NCI-H774 (cell line): ENCODE data around the gene MGAT5.

Experiments used
- DNase-seq: peaks from one replicate; lab custom pipeline; 2025; lab: John Stamatoyannopoulos, UW

Gene MGAT5

DNA sequence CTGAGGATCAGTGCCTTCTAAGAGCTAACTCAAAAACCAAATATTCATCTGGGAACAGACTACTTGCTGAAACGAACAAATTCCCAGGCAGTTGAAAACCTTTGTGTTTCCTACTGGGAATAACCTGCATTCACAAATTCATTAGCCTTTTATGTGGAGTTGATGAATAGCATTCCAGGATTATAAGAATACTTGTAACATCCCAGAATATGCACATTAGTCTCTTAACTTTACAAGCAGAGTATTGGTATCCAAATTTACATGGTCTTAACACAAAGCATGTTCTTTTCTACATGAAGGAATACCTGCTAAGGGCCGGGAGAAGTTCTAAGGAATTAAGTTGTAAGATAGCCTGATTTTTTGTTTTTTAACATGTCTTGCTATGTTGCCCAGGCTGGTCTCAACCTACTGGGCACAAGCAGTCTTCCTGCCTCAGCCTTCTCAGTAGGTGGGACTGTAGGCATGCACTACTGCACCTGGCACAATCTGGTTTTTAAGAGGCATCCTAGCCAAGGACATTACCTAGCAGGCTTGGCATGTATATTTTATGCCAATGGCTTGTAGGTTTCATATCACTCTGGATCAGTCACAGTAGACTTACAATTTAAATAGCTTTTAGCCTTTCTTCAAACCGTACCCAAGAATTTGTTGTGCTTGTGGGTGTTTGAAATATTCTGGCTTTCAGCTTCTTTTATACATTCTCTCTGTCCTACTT is 50.7 kb downstream of the MGAT5 start:
- no peak for DNase-seq

DNA sequence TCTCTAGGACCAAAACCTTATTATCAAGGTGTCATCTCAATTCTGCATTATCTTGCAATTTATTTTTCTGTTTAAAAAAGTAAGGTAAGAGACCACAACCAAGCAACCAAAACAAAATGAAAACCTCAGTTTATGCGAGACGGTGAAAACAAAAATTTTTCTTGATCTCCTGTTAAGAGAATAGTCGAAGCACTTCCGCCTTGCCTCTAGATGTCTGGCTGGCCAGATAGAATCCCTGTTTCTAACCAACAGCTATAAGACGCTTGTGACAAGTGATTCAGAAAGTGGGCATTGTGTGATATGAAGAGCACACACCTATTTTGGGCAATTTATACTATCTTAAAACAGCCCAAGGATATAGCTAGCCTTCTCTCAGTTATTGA is 51.2 kb downstream of the MGAT5 start:
- no peak for DNase-seq

DNA sequence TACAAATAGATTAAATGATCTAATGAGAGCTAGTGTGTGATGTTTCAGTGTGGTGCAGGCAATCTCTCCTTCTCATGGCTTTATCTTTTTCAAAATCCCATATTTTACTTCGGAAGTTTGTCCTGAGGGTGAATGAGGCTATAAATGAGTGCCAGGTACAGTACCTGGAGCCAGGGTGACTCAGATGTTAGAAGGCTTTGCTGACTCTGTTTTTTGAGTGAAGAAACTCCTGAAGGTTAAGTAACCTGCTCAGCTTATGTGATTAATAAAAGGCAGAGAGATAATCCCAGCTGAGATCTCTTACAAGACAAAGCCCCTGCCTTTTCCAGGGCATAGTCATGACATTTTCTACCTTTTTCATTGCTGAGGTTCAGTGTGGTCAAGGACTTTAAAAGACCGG is 52.6 kb downstream of the MGAT5 start:
- DNase-seq: no peak

DNA sequence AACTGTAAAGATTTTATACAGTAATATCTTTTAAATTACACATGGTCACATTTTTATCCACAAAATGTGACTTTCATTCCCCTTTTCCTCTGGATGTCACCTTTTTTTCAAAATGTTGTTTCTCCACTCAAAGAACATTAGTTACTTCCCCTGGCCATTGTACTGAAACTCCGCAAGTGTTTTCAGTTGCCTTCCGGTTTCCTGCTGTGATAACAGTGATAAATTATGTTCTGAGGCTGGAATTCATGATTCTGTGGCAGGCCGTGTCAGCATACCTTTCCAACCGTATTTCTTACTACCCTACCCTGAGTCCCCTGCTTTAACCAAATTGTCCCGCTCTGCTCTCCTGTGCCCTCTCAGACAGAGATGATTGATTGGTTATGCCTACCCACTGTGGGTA is 53.5 kb downstream of the MGAT5 start:
- no peak for DNase-seq

DNA sequence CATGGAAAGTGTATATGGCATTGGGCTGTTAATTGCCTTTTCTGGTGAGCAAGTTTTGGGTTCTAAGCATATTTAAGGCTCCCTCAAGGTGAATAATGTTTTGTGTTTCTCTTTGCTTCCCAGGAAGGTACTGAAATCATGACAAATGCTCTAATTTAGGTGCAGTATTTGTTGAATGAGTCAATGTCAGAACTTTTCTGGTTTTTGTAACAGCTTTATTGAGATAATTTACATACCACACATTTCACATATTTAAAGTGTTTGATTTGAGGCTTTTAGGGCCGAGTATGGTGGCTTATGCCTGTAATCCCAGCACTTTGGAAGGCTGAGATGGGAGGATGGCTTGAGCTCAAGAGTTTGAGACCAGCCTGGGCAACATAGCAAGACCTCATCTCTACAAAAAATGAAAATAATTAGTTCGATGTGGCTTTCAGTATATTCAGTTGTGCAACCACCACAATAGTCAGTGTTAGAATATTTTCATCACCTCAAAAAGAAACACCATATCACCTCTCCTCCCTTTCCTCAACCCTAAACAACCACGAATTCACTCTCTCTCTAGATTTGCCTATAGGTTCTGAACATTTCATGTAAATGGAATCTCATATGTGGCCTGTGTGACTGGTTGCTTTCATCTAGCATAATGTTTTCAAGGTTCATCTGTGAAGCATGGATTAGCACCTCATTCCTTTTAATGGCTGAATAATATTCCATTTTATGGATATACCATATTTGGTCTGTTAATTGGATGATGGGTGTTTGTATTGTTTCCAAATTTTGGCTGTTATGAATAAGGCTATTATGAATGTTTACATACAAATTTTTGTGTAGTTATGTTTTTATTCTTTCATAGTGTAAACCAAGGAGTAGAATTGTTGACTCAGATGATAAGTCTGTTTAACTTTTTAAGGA is 54.9 kb downstream of the MGAT5 start:
- no peak for DNase-seq

DNA sequence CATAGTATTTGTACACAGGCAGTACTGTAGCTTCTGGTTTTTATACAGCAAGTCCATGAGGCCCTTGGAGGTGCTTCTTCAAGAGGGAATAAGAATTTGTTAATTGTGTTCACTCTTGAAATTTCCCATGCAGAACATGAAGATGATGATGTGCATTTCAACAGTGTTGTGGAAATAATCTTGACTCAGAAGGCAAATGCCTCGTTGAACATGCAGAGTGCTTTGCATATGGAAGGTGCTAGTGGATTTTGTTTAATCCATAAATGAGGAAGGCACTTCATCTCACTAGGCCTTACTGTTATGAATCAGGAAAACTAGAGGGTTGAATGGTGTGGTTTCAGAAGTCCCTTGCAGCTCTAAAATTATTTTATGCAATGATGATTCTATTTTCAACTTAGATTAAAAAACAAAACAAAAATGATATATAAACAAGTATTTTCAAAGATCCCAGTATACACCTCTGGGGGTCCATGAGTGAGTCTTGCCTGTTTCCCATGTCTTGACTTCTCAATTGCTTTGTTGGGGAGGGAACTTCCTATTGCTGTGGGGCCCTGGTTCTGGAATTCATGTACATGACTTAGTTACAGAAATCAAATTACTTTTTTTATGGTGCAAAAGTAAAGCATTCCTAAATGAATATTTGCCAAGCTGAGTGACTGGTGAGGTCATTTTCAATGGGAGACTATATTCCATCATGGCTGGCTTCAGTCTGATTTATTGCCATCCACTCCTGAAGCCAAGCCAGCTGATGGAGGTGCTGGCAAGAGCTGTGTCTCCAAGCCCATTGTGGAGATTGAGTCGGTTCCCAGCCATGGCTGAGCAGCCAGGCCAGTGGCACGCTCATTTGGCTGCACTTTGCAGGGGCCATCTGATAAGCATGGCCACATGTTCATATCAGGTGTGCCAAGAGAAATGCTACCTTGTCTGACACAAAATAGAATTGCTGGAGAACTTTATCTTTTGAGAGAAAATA is 56.5 kb downstream of the MGAT5 start:
- no peak for DNase-seq

DNA sequence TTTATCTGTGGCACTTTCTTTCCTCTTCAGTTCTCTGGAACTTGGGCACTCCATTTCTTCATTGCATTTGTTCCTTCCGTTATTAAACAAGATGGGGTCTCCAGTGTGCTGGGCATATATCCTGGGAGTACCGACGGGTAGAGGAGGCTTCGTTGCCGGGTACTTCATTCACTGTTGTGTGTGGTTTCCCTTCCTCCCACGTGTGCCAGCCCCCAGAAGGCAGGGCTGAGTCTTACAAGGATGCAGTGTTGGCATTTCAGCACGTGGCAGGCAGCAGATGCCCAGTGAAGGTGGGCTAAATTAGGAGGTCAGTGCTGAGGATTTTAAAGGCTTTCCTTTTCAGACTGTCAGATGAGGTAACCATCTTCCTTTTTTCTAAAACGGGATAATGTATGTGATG is 58.6 kb downstream of the MGAT5 start:
- no peak for DNase-seq

DNA sequence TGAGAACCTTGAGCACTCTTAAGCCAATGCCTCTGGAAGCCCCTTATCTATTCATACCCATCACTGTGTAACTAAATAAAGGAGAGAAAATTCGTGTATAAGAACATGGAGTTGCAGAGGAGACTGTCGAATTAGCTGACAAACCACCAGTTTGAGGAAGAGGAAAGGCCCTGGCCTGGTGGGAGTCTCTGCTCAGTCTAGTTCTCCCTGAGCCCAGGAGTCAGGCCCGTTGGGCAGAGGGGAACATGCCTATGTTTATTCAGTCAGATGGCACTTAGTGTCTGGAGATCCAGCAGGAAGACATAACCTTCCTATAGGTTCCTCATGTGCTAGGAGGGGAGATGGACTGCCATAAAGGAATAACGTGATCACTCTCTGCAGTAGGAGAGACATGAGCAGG is 60.3 kb downstream of the MGAT5 start:
- DNase-seq: no peak

DNA sequence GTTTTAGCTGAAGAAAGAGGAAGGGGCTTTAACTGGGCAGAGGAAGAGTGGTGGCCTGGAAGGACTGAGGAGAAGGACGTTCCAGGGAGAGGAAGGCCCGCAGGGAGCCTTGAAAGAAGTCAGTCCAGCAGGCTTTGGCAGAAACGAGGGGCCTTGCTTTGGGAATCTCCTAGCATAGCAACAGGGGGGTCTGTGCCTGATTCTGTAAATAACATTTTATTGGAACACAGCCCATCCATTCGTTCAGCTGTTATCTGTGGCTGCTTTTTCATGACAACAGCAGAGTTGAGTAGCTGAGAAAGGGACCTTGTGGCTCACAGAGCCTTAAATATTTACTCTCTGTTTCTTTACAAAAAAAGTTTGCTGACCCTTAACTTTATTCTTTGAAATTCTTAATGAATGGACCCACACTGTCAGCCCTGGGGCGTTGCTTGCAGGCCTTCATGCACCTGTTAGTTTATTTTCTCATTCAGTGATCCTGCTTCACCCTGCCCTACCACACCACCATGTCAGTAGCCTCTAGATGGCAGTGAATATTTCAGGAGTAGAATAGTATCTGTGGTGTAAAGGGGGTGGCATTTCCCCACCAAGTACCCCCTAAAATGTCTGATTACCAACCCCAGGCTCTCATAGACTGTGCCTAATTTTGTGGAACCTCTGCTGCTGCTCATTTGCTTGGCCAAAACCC is 61.0 kb downstream of the MGAT5 start:
- no peak for DNase-seq

DNA sequence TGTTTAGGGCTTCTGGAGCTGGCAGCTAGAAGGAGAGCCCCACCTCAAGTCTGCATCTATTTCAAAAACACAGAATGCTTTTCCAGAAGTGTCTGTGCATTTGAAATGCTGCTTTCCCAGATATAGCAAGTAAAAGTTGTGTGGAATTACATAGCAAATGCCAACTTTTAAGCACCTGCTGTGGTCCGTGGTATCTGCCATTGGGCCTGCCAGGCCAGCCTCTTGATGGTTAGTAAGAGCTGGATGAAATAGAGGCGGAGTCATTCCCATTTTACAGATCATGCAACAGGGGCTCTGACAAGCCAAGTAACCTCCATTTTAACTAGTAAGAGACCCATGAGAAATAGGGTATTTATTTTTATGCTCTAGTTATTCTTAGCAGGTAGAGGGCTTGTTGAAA is 61.6 kb downstream of the MGAT5 start:
- no peak for DNase-seq

DNA sequence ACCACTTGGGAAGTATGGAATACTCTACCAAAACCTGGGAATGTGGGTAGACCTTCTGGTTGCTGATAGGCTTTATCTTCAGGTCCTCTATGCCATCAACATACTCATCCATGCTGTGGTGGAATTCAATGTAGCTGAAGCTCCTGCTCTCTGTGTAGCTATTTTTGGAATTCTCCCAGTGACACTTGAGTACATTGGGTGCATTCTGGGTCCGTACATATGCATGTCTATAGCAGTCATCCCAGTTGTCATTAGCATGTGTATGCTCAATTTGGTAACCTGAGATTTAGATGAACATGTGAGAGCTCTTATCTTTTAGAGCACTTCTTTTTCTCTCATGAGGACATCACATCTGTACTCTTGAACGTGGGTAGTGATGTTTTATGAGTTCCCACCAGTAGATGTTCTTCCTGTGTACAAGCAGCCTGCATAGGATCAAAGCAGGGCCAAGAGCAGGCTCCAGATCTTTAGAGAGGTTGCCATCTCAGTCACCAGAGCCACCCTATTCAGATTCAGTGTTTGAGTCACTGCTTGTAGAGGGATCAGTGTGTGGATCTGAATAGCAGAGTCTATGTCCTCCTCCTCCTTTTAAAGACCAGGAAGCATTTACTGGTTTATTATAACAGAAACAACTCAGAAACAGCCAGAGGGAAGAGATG is 65.9 kb downstream of the MGAT5 start:
- DNase-seq: no peak

DNA sequence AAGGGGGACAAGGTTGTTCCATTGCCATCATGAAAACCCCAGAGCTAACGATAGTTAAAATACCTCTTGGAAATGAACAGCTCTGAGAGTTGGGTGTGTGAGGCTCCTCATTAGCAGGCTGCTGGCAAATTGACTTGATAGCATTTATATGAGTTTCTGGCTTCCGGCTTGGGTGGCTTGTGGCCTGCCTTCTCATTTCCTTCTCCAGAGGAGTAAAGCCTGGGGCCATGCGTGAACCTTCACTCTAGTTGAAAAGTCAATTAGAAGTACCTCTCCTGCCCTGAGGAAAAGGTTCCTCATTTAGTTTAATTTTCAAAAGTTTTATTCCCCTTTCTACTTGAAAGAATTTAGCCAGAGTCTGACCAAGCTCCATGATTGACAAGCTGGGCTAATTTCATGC is 67.1 kb downstream of the MGAT5 start:
- DNase-seq: no peak

DNA sequence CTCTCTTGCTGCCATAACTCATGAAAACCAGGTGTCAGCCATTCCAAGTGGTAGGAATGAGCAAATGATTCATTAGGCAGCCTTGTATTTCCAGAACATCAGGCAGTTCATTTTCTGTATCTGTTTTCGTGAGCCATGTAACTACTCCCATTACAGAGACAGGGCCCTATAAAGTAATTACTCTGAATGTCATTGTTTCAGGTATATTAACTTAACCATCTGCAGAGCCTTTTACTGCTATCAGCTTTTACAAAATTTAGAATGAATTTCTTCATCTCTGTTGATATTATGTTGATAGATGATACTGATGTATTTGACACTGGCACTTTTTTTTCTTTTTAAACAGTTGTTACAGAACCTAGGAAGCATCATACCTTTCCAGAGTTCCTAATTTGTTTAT is 69.9 kb downstream of the MGAT5 start:
- DNase-seq: no peak

DNA sequence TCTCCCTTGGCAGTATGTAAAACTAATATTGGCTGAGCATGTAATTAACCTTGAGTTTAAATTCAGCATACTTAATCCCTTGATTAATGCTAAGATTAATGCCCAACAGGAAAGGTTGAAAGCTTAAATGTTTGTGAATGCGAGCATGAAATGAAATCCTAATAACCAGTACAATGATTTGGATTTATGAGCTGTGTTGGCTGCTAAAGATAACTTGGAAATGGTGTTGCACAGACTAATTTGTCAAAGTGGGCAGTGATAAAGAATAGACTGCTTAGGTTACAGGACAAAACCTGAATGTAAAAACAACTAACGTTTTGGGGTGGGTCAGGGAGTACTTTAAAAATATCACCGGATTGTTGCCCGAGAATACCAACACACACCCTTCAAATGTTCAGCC is 70.6 kb downstream of the MGAT5 start:
- DNase-seq: no peak

DNA sequence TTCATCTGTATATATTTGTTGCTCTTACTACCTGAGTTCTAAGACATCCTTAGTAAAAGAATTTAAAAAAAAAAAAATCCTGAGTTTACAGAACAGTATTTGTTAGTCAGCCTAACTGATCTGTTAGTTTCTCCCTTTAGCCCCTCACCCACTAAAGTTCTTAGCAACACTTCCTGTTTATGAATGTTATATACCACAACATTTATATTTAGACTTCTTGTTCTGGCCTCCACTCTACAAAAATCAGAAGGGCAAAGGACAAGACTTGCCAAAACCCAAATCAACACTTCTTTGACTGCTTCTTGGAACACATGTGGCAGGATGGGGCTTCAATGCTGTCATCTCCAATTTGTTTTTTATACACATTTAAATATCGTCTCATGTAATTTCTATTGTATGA is 71.1 kb downstream of the MGAT5 start:
- no peak for DNase-seq

DNA sequence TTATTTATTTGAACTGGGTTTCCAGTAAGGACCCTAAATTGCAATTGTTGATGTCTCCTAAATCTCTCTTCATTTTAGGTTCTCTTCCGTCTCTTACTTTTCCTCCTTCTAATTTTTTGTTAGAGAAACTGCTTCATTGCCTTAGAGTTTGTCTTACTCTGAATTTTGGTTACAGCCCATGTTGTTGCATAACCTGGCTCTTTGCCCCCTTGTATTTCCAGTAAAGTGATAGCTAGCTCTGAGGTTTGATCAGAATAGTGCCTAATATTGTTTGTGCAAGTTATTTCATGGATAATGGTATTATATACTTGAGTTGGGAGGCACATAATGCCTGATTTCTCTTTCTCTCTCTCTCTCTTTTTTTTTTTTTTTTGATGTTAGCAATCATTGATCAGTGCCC is 71.8 kb downstream of the MGAT5 start:
- DNase-seq: no peak

DNA sequence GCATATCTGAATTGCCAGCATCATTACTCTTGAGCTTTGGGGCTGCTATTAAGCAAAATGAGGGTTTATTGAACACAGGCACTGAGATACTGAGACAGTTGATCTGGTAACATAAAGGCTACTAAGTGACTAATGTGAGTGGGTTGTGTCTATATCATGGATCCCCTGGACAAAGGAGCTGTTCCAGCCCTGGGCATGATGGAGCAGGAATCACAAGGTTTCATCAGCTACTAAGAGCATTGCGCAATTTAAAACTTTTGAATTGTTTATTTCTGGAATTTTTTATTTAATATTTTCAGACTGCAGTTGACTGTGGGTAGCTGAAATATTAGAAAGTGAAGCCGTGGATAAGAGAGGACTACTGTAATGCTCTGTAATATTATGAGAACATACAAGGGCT is 73.5 kb downstream of the MGAT5 start:
- DNase-seq: no peak

DNA sequence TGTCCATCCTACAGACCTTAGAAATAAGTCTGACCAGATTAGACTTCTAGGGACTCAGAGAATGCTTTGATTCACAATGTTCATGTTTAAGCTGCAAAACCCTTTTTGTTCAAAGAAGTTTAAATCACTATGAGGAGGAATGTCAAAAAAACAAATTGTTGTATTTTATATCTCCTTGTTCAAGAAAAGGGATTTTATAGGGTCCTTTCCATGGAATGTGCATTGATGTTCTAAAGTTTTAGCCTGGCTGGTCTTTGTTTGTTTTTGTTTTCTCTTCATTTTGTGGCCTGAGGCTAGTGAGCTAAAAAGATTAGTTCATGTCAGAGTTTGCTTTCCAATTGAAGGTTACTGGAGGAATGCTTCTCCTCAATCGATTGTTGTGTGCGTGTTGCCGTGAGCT is 77.2 kb downstream of the MGAT5 start:
- DNase-seq: no peak

DNA sequence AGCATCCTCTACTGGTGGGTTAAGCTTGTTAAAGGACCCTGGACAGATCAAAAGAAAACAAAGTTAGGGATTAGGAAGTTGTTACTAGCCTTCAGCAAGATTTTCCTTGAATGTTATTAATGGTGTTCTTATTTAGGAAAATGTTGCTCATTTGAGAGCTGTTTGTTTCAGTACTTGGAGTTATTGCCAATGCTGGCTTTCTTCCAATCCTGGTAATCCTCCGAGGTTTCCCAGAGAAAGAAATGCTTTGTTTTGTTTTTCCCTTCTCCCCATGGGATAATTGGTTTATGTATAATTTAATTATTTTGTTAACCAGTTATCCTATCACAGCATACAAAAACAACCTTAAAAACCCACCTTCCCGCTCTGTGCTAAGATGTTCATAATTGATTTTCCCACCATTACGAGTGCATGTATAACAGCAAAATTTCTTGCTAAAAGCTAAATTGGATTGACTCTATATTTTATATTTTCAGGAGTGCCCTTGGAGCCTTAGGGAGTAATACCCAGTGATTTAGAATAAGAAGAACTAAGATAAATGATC is 79.8 kb downstream of the MGAT5 start:
- DNase-seq: no peak

DNA sequence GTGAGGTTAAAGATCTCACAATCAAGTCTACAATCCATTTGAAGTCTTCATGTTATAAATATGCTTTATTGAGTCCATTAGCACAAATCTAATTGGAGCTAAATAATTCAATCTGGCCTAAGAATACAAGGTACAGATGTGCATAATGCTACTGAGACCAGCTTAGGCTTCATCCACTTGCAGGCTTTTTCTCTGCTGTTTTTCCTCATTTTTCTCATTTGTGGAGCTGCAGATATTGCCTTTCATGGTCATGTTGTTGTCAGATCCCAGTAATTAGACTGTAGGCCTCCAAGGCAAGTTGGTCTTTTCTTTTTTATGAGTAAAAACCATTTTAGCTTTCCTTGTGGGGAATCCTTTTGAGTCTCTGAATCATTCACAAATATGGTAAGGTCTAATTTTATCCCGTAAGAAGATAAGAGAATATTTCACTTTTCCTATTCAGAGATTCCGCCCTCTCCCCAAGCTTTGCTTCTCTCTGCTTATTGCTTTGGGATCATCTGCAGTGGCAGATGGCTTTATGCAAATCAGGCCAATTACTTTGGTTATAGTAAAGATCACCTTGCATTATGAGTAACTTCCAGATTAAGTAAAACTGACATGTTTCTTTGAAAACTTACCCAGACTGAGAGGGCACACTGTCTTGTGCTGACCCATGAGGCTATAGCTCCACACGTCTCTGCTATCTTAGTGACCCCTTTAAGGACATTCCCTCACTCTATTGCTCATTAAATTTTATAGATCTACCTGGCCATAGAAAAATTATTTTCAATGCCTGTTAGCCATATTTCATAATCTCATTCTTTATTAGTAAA is 80.9 kb downstream of the MGAT5 start:
- no peak for DNase-seq
